GM18519 (cell line): ENCODE measurements around the gene PCDHB13.
"Not testable (repeated sequence)": the region's sequence is repeated elsewhere in the genome, so short reads cannot be mapped to it uniquely, and the experiment has no call there.

Source experiments
- ATAC-seq: cut with Tn5 transposase; IDR thresholded peaks from one replicate; pipeline ENCODE4 v1.9.1; 2021; ENCODE audit warnings: mild to moderate bottlenecking, moderate library complexity; ENCODE audit not compliant: unreplicated experiment, low FRiP score

PCDHB13 gene

DNA sequence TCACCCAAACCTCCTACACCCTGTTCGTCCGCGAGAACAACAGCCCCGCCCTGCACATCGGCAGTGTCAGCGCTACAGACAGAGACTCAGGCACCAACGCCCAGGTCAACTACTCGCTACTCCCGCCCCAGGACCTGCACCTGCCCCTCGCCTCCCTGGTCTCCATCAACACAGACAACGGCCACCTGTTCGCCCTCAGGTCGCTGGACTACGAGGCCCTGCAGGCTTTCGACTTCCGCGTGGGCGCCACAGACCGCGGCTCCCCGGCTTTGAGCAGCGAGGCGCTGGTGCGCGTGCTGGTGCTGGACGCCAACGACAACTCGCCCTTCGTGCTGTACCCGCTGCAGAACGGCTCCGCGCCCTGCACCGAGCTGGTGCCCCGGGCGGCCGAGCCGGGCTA lies 12.6 kb upstream of the PCDHB13 start:
- not testable (repeated sequence) for ATAC-seq

DNA sequence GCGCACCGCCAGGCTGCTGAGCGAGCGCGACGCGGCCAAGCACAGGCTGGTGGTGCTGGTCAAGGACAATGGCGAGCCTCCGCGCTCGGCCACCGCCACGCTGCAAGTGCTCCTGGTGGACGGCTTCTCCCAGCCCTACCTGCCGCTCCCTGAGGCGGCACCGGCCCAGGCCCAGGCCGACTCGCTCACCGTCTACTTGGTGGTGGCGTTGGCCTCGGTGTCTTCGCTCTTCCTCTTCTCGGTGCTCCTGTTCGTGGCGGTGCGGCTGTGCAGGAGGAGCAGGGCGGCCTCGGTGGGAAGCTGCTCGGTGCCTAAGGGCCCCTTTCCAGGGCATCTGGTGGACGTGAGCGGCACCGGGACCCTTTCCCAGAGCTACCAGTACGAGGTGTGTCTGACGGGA lies 12.1 kb upstream of the PCDHB13 start:
- not testable (repeated sequence) for ATAC-seq

DNA sequence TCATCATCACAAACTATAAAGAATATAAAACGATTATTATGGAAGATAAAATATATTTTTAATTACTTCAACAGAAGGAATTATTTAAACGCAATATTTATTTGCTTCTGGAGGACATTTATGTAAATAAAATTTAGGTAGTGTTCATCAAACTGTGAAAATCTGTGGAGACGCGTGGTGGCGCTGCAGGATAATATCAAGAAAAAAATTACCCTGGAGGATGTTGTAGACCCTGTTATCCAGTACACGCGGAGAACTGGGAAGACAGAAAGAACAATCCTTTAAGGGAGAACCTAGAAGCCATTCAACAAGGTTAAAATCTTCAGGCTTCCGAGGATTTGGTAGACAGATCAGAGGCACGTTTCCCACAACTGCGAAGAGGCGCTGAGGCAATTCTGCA lies 5.2 kb upstream of the PCDHB13 start, which contains the start of gene PCDHB12:
Gene PCDHB12 (plus strand): TSS at position 242 of the 400 bp plus-strand sequence. CDS start 189 bp downstream, outside the sequence.
- ATAC-seq: no peak

DNA sequence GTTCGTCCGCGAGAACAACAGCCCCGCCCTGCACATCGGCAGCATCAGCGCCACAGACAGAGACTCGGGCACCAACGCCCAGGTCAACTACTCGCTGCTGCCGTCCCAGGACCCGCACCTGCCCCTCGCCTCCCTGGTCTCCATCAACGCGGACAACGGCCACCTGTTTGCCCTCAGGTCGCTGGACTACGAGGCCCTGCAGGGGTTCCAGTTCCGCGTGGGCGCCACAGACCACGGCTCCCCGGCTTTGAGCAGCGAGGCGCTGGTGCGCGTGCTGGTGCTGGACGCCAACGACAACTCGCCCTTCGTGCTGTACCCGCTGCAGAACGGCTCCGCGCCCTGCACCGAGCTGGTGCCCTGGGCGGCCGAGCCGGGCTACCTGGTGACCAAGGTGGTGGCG lies 3.4 kb upstream of the PCDHB13 start:
- not testable (repeated sequence) for ATAC-seq

DNA sequence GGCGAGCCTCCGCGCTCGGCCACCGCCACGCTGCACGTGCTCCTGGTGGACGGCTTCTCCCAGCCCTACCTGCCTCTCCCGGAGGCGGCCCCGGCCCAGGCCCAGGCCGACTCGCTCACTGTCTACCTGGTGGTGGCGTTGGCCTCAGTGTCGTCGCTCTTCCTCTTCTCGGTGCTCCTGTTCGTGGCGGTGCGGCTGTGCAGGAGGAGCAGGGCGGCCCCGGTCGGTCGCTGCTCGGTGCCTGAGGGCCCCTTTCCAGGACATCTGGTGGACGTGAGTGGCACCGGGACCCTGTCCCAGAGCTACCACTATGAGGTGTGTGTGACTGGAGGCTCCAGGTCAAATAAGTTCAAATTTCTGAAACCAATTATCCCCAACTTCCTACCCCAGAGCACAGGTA lies 2.9 kb upstream of the PCDHB13 start:
- not testable (repeated sequence) for ATAC-seq

DNA sequence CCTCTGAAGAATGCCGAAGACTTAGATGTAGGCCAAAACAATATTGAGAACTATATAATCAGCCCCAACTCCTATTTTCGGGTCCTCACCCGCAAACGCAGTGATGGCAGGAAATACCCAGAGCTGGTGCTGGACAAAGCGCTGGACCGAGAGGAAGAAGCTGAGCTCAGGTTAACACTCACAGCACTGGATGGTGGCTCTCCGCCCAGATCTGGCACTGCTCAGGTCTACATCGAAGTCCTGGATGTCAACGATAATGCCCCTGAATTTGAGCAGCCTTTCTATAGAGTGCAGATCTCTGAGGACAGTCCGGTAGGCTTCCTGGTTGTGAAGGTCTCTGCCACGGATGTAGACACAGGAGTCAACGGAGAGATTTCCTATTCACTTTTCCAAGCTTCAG lies 864 bp downstream of the PCDHB13 start:
- not testable (repeated sequence) for ATAC-seq

DNA sequence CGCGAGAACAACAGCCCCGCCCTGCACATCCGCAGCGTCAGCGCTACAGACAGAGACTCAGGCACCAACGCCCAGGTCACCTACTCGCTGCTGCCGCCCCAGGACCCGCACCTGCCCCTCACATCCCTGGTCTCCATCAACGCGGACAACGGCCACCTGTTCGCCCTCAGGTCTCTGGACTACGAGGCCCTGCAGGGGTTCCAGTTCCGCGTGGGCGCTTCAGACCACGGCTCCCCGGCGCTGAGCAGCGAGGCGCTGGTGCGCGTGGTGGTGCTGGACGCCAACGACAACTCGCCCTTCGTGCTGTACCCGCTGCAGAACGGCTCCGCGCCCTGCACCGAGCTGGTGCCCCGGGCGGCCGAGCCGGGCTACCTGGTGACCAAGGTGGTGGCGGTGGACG lies 1.8 kb downstream of the PCDHB13 start:
- not testable (repeated sequence) for ATAC-seq

DNA sequence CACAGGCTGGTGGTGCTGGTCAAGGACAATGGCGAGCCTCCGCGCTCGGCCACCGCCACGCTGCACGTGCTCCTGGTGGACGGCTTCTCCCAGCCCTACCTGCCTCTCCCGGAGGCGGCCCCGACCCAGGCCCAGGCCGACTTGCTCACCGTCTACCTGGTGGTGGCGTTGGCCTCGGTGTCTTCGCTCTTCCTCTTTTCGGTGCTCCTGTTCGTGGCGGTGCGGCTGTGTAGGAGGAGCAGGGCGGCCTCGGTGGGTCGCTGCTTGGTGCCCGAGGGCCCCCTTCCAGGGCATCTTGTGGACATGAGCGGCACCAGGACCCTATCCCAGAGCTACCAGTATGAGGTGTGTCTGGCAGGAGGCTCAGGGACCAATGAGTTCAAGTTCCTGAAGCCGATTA lies 2.3 kb downstream of the PCDHB13 start:
- ATAC-seq: not testable (repeated sequence)

DNA sequence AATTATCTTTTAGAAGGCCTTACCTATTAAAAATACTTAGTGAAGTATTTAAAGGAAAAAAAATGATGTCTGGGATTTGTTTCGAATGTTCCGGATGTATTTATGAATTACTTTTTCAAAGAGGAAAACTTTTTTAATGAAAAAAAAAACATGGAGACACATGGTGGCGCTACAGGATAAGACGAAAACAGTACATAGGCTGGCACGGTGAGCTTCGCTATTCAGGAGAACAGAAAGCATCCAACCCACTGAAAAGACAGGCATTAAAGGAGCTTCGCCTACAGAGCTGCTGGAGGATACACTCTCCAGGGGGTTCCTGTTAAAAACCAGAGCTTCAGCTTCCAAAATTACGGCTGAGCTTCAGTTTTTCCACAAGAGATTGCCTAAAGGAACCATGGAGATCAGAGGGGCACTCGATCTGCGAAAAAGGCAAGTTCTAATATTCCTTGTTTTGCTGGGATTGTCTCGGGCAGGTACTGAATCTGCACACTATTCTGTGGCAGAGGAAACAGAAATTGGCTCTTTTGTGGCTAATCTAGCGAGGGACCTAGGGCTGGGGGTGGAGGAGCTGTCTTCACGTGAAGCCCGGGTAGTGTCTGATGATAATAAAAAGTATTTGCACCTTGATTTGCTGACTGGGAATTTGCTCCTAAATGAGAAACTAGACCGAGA lies 9.5 kb downstream of the PCDHB13 start, which contains the start of gene PCDHB14:
Gene PCDHB14 (plus strand): TSS at position 232 of the 672 bp plus-strand sequence. CDS start 163 bp downstream, at position 395.
- no peak for ATAC-seq

DNA sequence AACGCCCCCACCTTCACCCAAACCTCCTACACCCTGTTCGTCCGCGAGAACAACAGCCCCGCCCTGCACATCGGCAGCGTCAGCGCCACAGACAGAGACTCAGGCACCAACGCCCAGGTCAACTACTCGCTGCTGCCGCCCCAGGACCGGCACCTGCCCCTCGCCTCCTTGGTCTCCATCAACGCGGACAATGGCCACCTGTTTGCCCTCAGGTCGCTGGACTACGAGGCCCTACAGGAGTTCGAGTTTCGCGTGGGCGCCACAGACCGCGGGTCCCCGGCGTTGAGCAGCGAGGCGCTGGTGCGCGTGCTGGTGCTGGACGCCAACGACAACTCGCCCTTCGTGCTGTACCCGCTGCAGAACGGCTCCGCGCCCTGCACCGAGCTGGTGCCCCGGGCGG lies 11.1 kb downstream of the PCDHB13 start:
- not testable (repeated sequence) for ATAC-seq

DNA sequence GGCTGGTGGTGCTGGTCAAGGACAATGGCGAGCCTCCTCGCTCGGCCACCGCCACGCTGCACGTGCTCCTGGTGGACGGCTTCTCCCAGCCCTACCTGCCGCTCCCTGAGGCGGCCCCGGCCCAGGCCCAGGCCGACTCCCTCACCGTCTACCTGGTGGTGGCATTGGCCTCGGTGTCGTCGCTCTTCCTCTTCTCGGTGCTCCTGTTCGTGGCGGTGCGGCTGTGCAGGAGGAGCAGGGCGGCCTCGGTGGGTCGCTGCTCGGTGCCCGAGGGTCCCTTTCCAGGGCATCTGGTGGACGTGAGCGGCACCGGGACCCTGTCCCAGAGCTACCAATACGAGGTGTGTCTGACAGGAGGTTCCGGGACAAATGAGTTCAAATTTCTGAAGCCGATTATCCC lies 11.7 kb downstream of the PCDHB13 start:
- not testable (repeated sequence) for ATAC-seq

DNA sequence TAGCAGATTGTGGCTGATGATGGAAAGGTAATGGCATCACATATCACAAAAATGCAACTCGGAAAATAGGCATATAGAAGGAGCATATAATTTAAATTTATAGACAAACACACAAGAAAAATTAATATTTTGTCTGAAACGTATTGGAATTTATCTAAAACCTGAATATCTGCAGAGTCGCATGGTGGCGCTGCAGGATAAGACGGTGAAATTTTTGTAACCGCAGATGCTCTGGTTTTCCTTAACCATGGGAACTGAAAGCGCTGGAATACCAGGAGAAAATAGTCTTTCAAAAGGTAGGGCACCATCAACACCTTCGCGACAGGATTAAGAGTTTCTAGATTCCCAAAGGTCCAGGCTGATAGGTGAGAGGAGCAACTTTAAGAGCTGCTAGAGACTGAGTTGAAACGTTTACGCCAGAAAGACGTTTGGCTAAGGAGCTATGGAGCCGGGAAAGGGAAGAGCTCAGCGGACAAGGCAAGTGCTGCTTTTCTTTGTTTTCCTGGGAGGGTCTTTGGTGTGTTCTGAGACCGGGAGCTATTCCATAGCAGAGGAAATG lies 20.5 kb downstream of the PCDHB13 start:
- ATAC-seq: no peak

DNA sequence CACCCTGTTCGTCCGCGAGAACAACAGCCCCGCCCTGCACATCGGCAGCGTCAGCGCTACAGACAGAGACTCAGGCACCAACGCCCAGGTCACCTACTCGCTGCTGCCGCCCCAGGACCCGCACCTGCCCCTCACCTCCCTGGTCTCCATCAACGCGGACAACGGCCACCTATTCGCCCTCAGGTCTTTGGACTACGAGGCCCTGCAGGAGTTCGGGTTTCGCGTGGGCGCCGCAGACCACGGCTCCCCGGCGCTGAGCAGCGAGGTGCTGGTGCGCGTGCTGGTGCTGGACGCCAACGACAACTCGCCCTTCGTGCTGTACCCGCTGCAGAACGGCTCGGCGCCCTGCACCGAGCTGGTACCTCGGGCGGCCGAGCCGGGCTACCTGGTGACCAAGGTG lies 22.2 kb downstream of the PCDHB13 start:
- ATAC-seq: not testable (repeated sequence)

DNA sequence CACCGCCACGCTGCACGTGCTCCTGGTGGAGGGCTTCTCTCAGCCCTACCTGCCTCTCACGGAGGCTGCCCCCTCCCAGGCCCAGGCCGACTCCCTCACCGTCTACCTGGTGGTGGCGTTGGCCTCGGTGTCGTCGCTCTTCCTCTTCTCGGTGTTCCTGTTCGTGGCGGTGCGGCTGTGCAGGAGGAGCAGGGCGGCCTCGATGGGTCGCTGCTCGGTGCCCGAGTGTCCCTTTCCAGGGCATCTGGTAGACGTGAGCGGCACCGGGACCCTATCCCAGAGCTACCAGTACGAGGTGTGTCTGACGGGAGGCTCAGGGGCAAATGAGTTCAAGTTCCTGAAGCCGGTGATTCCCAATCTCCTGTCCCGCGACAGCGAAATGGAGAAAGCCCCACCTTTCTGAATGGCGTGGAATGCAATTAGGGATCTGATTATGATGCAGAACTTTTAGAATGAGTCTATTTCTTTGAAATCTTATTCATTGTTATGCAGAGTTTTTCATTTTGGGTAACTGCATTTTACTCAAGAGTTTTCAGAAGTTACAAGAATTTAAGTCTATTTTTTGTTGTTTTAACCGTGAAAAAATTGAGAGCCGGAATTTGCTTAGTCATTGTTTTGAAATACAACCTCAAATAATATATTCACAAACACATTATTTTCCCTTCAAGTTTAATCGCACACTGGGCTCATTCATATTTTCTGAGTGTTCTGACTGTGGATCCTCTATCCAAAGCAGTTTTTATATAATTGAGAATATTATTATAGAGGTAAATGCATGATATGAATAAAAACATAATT lies 23.0 kb downstream of the PCDHB13 start:
- ATAC-seq: no peak

DNA sequence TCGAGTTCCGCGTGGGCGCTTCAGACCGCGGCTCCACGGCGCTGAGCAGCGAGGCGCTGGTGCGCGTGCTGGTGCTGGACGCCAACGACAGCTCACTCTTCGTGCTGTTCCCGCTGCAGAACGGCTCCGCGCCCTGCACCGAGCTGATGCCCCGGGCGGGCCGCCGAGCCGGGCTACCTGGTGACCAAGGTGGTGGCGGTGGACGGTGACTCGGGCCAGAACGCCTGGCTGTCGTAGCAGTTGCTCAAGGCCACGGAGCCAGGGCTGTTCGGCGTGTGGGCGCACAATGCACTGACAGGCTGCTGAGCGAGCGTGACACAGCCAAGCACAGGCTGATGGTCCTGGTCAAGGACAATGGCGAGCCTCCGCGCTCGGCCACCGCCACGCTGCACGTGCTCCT lies 27.8 kb downstream of the PCDHB13 start:
- no peak for ATAC-seq

DNA sequence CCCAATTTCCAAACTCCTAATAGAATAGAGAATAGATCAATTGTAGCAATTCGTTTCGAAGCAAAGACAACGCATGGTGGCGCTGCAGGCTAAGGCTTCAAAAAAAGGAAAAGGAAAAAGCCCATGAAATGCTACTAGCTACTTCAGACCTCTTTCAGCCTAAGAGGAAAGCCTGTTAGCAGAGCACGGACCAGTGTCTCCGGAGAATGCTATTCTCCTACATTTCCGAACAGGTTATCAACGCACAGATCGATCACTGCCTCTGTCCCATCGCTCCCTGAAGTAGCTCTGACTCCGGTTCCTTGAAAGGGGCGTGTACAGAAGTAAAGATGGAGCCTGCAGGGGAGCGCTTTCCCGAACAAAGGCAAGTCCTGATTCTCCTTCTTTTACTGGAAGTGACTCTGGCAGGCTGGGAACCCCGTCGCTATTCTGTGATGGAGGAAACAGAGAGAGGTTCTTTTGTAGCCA lies 31.6 kb downstream of the PCDHB13 start, which contains the start of gene PCDHB15:
Gene PCDHB15 (plus strand): TSS at position 146 of the 468 bp plus-strand sequence. CDS start 184 bp downstream, at position 330.
- ATAC-seq: no peak

DNA sequence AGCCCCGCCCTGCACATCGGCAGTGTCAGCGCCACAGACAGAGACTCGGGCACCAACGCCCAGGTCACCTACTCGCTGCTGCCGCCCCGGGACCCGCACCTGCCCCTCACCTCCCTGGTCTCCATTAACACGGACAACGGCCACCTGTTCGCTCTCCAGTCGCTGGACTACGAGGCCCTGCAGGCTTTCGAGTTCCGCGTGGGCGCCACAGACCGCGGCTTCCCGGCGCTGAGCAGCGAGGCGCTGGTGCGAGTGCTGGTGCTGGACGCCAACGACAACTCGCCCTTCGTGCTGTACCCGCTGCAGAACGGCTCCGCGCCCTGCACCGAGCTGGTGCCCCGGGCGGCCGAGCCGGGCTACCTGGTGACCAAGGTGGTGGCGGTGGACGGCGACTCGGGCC lies 33.3 kb downstream of the PCDHB13 start:
- ATAC-seq: not testable (repeated sequence)

DNA sequence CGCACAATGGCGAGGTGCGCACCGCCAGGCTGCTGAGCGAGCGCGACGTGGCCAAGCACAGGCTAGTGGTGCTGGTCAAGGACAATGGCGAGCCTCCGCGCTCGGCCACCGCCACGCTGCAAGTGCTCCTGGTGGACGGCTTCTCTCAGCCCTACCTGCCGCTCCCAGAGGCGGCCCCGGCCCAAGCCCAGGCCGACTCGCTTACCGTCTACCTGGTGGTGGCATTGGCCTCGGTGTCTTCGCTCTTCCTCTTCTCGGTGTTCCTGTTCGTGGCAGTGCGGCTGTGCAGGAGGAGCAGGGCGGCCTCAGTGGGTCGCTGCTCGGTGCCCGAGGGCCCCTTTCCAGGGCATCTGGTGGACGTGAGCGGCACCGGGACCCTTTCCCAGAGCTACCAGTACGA lies 33.7 kb downstream of the PCDHB13 start:
- not testable (repeated sequence) for ATAC-seq

DNA sequence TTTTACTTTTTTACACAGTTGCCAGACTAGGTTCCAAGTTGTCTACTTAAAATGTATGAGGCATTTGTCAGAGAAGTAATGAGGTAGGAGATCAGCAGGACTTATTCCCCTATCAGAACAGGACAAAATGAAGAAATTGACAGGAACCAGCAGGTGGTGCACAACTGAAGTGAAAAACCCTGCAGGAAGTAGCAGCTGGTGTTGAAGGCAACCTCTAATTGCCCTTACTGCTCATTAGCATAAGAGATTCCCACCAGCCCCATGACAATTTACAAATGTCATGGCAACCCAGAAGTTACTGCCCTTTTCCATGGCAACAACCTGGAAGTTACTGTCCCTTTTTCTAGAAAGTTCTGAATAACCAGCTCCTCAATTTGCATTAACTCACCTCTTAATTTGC lies 36.9 kb downstream of the PCDHB13 start:
- ATAC-seq: no peak

DNA sequence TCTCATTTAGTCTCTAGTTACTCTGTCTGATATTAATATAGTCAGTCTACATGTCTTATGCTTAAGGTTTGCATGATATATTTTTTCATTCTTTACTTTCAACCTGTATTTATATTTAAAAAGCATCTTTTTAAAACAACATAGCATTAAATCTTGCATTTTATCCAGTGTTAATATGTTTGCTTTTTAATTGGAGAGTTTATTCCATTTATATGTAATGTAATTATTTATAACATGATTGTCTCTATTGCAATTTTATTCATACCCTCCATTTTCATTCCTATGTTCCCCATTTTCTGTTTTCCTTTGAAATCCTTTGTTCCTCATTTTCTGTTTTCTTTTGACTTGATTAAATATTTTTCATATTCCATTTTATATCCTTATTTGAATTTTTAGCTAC lies 44.7 kb downstream of the PCDHB13 start:
- ATAC-seq: no peak

DNA sequence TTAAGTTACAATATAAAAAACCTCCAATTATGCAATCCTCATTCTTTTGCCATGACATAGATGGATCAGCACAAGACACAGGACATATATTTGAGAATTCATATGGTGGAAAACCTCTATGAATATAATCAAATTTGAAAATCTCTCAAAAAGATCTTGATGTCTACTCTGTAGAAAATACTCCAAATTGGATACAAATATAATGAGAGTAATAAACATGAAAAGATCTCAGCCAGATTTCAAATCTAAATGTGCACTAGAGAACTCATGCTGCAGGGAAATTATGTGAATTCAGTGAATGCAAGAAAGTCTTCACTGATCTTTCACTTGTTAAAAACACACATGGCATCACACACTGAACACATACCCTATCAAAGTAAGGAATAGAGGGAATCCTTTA lies 45.2 kb downstream of the PCDHB13 start:
- no peak for ATAC-seq
